H1 (cell line): ENCODE data around the gene OR2B2. TPM values are rescaled to one million over a fixed set of nuclear protein-coding genes. Genes with fewer than 3 reads are reported as not detected.

ENCODE experiments used
- CTCF ChIA-PET: fragments of 300-600 bp; sonication (Branson Sonifier 250); formaldehyde crosslinking; loops from one replicate; lab custom pipeline; 2021; ENCODE audit not compliant: partially characterized antibody; lab: Charles Lee
- POLR2A ChIA-PET: fragments of 300-600 bp; sonication (Branson Sonifier 250); formaldehyde crosslinking; loops from one replicate; lab custom pipeline; 2021; ENCODE audit warnings: inconsistent platforms; ENCODE audit not compliant: partially characterized antibody; lab: Charles Lee
- DNase-seq, 2 experiments: peaks; one replicate each; pipeline versions ENCODE4 v3.0.0 to v3.0.0-alpha.2; 2010 to 2022; ENCODE audit warnings: low spot score in 2 of 2, low read depth in 1 of 2, mixed read lengths in 1 of 2
- FAIRE-seq: peaks from 2 replicates; lab custom pipeline; 2011; peaks lifted over from hg19 to GRCh38; lab: Jason Lieb, UNC
- H2AFZ ChIP-seq: 2 replicates; pipeline ENCODE4 v1.8.1; 2012; ENCODE audit warnings: low read length, inconsistent platforms
- H2AK5ac ChIP-seq: 2 replicates; pipeline ENCODE4 v1.6.1; 2013; ENCODE audit warnings: low read depth, low read length
- H2BK120ac ChIP-seq: replicated peaks from 2 replicates; pipeline ENCODE3; 2013; ENCODE audit warnings: low read depth, low read length, inconsistent platforms
- H2BK12ac ChIP-seq: 2 replicates; pipeline ENCODE4 v1.6.1; 2013; ENCODE audit warnings: low read depth, low read length
- H2BK15ac ChIP-seq: 2 replicates; pipeline ENCODE4 v1.6.1; 2013; ENCODE audit warnings: low read length
- H2BK20ac ChIP-seq: 2 replicates; pipeline ENCODE4 v1.6.1; 2013; ENCODE audit warnings: low read length
- H2BK5ac ChIP-seq: 2 replicates; pipeline ENCODE4 v1.6.1; 2013; ENCODE audit warnings: low read depth, low read length
- H3K14ac ChIP-seq: 2 replicates; pipeline ENCODE4 v1.6.1; 2013; ENCODE audit warnings: inconsistent platforms; ENCODE audit not compliant: insufficient read length
- H3K18ac ChIP-seq: 2 replicates; pipeline ENCODE4 v1.6.1; 2013; ENCODE audit warnings: low read length; ENCODE audit errors: extremely low read depth
- H3K23ac ChIP-seq: 2 replicates; pipeline ENCODE4 v1.6.1; 2013; ENCODE audit warnings: inconsistent platforms; ENCODE audit not compliant: insufficient read length
- H3K23me2 ChIP-seq: 2 replicates; pipeline ENCODE4 v1.6.1; 2013; ENCODE audit warnings: low read depth, low read length
- H3K27ac ChIP-seq: 2 replicates; pipeline ENCODE4 v1.6.1; 2011; ENCODE audit warnings: low read depth, low read length, inconsistent platforms
- H3K27me3 ChIP-seq, 4 experiments: replicated peaks in 1 of 4; 1 replicate in 1 of 4; 2 replicates in 3 of 4; pipeline versions ENCODE4 v1.6.1 to v1.8.1; 2011 to 2013; ENCODE audit warnings: low read length in 3 of 4, mild to moderate bottlenecking in 3 of 4, inconsistent platforms in 2 of 4, mixed read lengths in 2 of 4, moderate library complexity in 1 of 4; ENCODE audit not compliant: control insufficient read depth in 3 of 4, insufficient read depth in 3 of 4; ENCODE audit errors: extremely low read depth in 1 of 4
- H3K36me3 ChIP-seq, 4 experiments: 2 replicates each; pipeline versions ENCODE4 v1.6.1 to v1.8.1; 2011 to 2013; ENCODE audit warnings: mild to moderate bottlenecking in 4 of 4, low read length in 3 of 4, moderate library complexity in 2 of 4, control low read depth in 1 of 4, inconsistent platforms in 1 of 4; ENCODE audit not compliant: insufficient read depth in 4 of 4, control insufficient read depth in 2 of 4
- H3K4ac ChIP-seq: replicated peaks from 2 replicates; pipeline ENCODE3; 2013; ENCODE audit warnings: low read length, low read depth, mixed read lengths, inconsistent platforms; ENCODE audit not compliant: insufficient read length
- H3K4me1 ChIP-seq, 4 experiments: replicated peaks in 1 of 4; 1 replicate in 1 of 4; 2 replicates in 3 of 4; pipeline versions ENCODE4 v1.6.1 to v1.8.1; 2011 to 2013; ENCODE audit warnings: low read length in 3 of 4, inconsistent platforms in 2 of 4, mixed read lengths in 1 of 4; ENCODE audit not compliant: insufficient read depth in 4 of 4, control insufficient read depth in 3 of 4
- H3K4me2 ChIP-seq, 2 experiments: 2 replicates each; pipeline versions ENCODE4 v1.6.1 to v1.8.1; 2011 to 2013; ENCODE audit warnings: low read depth in 2 of 2, low read length in 2 of 2, control low read depth in 1 of 2, inconsistent platforms in 1 of 2, mild to moderate bottlenecking in 1 of 2; ENCODE audit not compliant: insufficient read depth in 1 of 2
- H3K4me3 ChIP-seq, 4 experiments: fragments of 200-600, 300-600 bp in 1 of 4; sonication (generic), shearing (Covaris generic), sonication (Bioruptor Twin) in 1 of 4; 2 replicates each; pipeline versions ENCODE4 v1.5.1 to v1.8.1; 2011 to 2016; ENCODE audit warnings: low read length in 4 of 4, low read depth in 3 of 4, control low read depth in 2 of 4, inconsistent platforms in 2 of 4, mild to moderate bottlenecking in 2 of 4, mixed read lengths in 1 of 4, moderate library complexity in 1 of 4; ENCODE audit not compliant: insufficient read depth in 2 of 4; ENCODE audit errors: extremely low read depth in 1 of 4
- H3K56ac ChIP-seq: replicated peaks from 2 replicates; pipeline ENCODE3; 2013; ENCODE audit warnings: low read depth, mild to moderate bottlenecking, mixed read lengths, low read length, inconsistent platforms; ENCODE audit not compliant: insufficient read length
- H3K79me1 ChIP-seq: 2 replicates; pipeline ENCODE4 v1.6.1; 2013; ENCODE audit warnings: low read depth, low read length, control low read depth
- H3K79me2 ChIP-seq, 2 experiments: 2 replicates each; pipeline versions ENCODE4 v1.6.1 to v1.8.1; 2012 to 2013; ENCODE audit warnings: low read length in 2 of 2, mild to moderate bottlenecking in 2 of 2, inconsistent platforms in 1 of 2; ENCODE audit not compliant: insufficient read depth in 2 of 2, control insufficient read depth in 1 of 2
- H3K9ac ChIP-seq, 4 experiments: replicated peaks in 1 of 4; 1 replicate in 1 of 4; 2 replicates in 3 of 4; pipeline versions ENCODE4 v1.6.1 to v1.8.1; 2011 to 2013; ENCODE audit warnings: low read depth in 3 of 4, low read length in 3 of 4, control low read depth in 2 of 4, mild to moderate bottlenecking in 2 of 4, moderate library complexity in 2 of 4, inconsistent platforms in 1 of 4; ENCODE audit errors: extremely low read depth in 1 of 4
- H3K9me3 ChIP-seq, 2 experiments: 2 replicates each; pipeline versions ENCODE4 v1.6.1 to v1.8.1; 2012 to 2013; ENCODE audit warnings: mild to moderate bottlenecking in 2 of 2, moderate library complexity in 2 of 2, control low read depth in 1 of 2, inconsistent platforms in 1 of 2, low read depth in 1 of 2, low read length in 1 of 2, mixed read lengths in 1 of 2; ENCODE audit not compliant: insufficient read depth in 2 of 2
- H4K20me1 ChIP-seq, 2 experiments: replicated peaks in 1 of 2; 2 replicates each; pipeline versions ENCODE3 to v1.8.1; 2011 to 2013; ENCODE audit warnings: inconsistent platforms in 2 of 2, low read length in 2 of 2, mild to moderate bottlenecking in 1 of 2; ENCODE audit not compliant: insufficient read depth in 2 of 2, control insufficient read depth in 1 of 2
- H4K5ac ChIP-seq: 2 replicates; pipeline ENCODE4 v1.6.1; 2013; ENCODE audit warnings: low read length, low read depth, mixed read lengths, inconsistent platforms; ENCODE audit not compliant: insufficient read length
- H4K8ac ChIP-seq: 2 replicates; pipeline ENCODE4 v1.8.0; 2013; ENCODE audit warnings: mild to moderate bottlenecking, moderate library complexity, low read length, inconsistent platforms; ENCODE audit not compliant: insufficient read depth; ENCODE audit errors: extremely low read depth
- H4K91ac ChIP-seq: replicated peaks from 2 replicates; pipeline ENCODE3; 2013; ENCODE audit warnings: low read length, mixed read lengths, inconsistent platforms; ENCODE audit not compliant: insufficient read length
- CBX5 ChIP-seq: fragments of 300-800, 300-1000 bp; sonication (generic); IDR thresholded peaks from 2 replicates; pipeline ENCODE4 v1.7.1; 2016; ENCODE audit warnings: antibody characterized with exemption, low read length, low read depth
- CEBPB ChIP-seq: IDR thresholded peaks from 2 replicates; pipeline ENCODE4 v1.6.1; 2012; ENCODE audit warnings: low read depth, low read length
- EZH2 ChIP-seq: fragments of 200-600 bp; sonication (generic); IDR thresholded peaks from 2 replicates; pipeline ENCODE4 v1.7.1; 2012; ENCODE audit warnings: low read depth, mild to moderate bottlenecking, moderate library complexity, low read length, inconsistent platforms; ENCODE audit not compliant: severe bottlenecking
- JUN ChIP-seq: IDR thresholded peaks from 2 replicates; pipeline ENCODE4 v1.6.1; 2011; ENCODE audit warnings: low read depth, mild to moderate bottlenecking, improper control_type of control experiment, low read length
- KDM1A ChIP-seq: fragments of 200-600, 300-600 bp; sonication (generic); IDR thresholded peaks from 2 replicates; pipeline ENCODE4 v1.7.1; 2016; ENCODE audit warnings: mild to moderate bottlenecking, low read length, borderline replicate concordance
- RAD21 ChIP-seq, 2 experiments: IDR thresholded peaks in 1 of 2; conservative IDR thresholded peaks in 1 of 2; 2 replicates each; pipeline ENCODE4 v1.6.1; 2011; ENCODE audit warnings: low read depth in 2 of 2, low read length in 2 of 2, improper control_type of control experiment in 1 of 2, inconsistent platforms in 1 of 2, mild to moderate bottlenecking in 1 of 2, moderate library complexity in 1 of 2
- SAP30 ChIP-seq: fragments of 300-600 bp; sonication (generic); IDR thresholded peaks from 2 replicates; pipeline ENCODE4 v1.7.1; 2012; ENCODE audit warnings: low read length, moderate library complexity, mild to moderate bottlenecking, inconsistent platforms; ENCODE audit not compliant: insufficient read depth, insufficient replicate concordance
- WGBS, 2 experiments: shearing (Covaris generic) in 1 of 2; methylation state at CpG; one replicate each; pipeline versions ENCODE4 v1.1.6 to v1.1.7; 2013 to 2015; ENCODE audit warnings: low lambda C conversion rate in 2 of 2, mixed read lengths in 2 of 2, inconsistent platforms in 1 of 2, low coverage in 1 of 2, missing lambda C conversion rate in 1 of 2; ENCODE audit not compliant: insufficient replicate concordance in 2 of 2, insufficient coverage in 1 of 2, insufficient read length in 1 of 2; ENCODE audit errors: extremely low coverage in 1 of 2, missing lambda C conversion rate in 1 of 2; 5-methylcytosine and 5-hydroxymethylcytosine counted together
- polyA plus RNA-seq, 7 experiments: library from polyadenylated mRNA; depleted of rRNA in 3 of 7; stranded (reverse) in 5 of 7; unstranded in 2 of 7; fragments of >200 nt in 5 of 7; fragments of 200-250 nt in 2 of 7; gene quantifications; 1 replicate in 5 of 7; 2 replicates in 1 of 7; 4 replicates in 1 of 7; pipeline versions ENCODE4 v1.2.1 to v1.2.3, GENCODE V29; 2011 to 2013; ENCODE audit warnings: missing spikeins in 2 of 7, mixed read lengths in 2 of 7
- total RNA-seq: library from RNA; stranded (reverse); fragmentation: NEBNext Ultra II Directional; extraction: Animal tissue kit (Norgen Biotek cat#: 25700); gene quantifications from 2 replicates; pipeline ENCODE4 v1.2.1, GENCODE V29; 2021

OR2B2 gene
- total and polyA plus RNA-seq, 2 of the 8 experiments (the other 6 are each of a cell fraction or from before 2014, with no cell fraction given) = not detected

DNA sequence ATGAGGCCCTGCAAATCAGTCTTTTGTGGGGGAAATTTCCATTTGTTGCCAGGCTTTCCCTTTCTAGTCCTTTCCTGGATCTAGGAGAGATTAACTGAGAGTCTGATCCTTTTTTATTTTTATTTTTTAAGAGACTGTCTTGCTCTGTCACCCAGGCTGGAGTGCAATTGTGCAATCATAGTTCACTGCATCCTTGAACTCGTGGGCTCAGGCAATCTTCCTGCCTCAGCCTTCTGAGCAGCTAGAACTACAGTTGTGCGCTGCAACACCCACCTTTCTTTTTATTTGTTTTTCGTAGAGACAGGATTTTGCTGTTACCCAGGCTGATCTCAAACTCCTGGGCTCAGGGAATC, 22.9 kb downstream of the OR2B2 start:
- Histone ChIP-seq H2BK120ac (peak overlapping the region; percentile 52), H3K4me1 (peaks cover 7 to 14% (median 8%) of the 10 kb centered on the region in 4 experiments; a peak in 6 of 7 replicates), H2BK12ac (peak overlapping the region; percentile 77; the same call in 1 of the 2 replicates), H2BK5ac (peak overlapping the region; percentile 92), H4K91ac (peak overlapping the region; percentile 96), H2AK5ac (no peak overlapping the region), H3K23ac (no peak overlapping the region), H3K79me1 (no peaks in the 10 kb centered on the region; the same call in 1 of the 2 replicates), H3K4ac (no peak overlapping the region), H2BK20ac (peak overlapping the region; percentile 94; the same call in 1 of the 2 replicates), H3K27me3 (no peaks in the 10 kb centered on the region), H3K18ac (peak overlapping the region; percentile 81), H3K27ac (peak overlapping the region; percentile 76; the same call in 1 of the 2 replicates), H4K20me1 (peaks cover 0 to 2% of the 10 kb centered on the region in 2 experiments), H2AFZ (no peak overlapping the region), H3K56ac (no peak overlapping the region), H3K23me2 (peaks cover 10% of the 10 kb centered on the region), H3K9me3 (no peaks in the 10 kb centered on the region), H2BK15ac (0 out of 2 replicates have a peak overlapping the region, but pooled peaks have one; percentile 61), H3K4me2 (peak overlapping the region; percentile 78 to 100), H4K8ac (no peak overlapping the region), H3K14ac (no peak overlapping the region), H3K79me2 (0 out of 4 replicates have a peak, but pooled peaks cover 0 to 3% of the 10 kb centered on the region in 2 experiments), H3K9ac (peak overlapping the region in 3 of 4 experiments; percentile 25 to 91 (median 25); a peak in 5 of 7 replicates), H3K36me3 (no peaks in the 10 kb centered on the region), H4K5ac (peak overlapping the region; percentile 49), H3K4me3 (peak overlapping the region; percentile 71 to 99 (median 89))
- FAIRE-seq (no peak), DNase-seq (no peak)
- TF ChIP-seq CBX5 = no peak
- TF ChIP-seq SAP30 = no peak
- peak; percentile 92 for TF ChIP-seq CEBPB
- TF ChIP-seq RAD21 (IDR thresholded peaks at IDR 0.05 in 1 of 2, conservative IDR thresholded peaks at IDR 0.05 in 1 of 2; ENCODE audit: low read depth in 2 of 2, low read length in 2 of 2) = no peak
- no peak for TF ChIP-seq JUN
- no peak for TF ChIP-seq EZH2
- TF ChIP-seq KDM1A = no peak
- ChIA-PET CTCF (interaction anchor here (1.2 to 2.4 kb wide), 2 partner anchors 18 to 22 kb away, joined by 3 to 10 read pairs; a partner anchor contains a TSS), POLR2A (interaction anchor here (0.8 to 40.3 kb wide), 33 partner anchors 9 to 1868 kb away, joined by 3 to 3039 read pairs (median 11); a partner anchor contains a TSS)
- WGBS, 2 experiments = 6% methylated on average over 3 of the region's 3 CpGs; no CpG with 5 or more reads in 1 of the 2 experiments
